ENCODE data around the gene DOCK2.
"Not testable (repeated sequence)": the region's sequence is repeated elsewhere in the genome, so short reads cannot be mapped to it uniquely, and the experiment has no call there.

Gene DOCK2

DNA sequence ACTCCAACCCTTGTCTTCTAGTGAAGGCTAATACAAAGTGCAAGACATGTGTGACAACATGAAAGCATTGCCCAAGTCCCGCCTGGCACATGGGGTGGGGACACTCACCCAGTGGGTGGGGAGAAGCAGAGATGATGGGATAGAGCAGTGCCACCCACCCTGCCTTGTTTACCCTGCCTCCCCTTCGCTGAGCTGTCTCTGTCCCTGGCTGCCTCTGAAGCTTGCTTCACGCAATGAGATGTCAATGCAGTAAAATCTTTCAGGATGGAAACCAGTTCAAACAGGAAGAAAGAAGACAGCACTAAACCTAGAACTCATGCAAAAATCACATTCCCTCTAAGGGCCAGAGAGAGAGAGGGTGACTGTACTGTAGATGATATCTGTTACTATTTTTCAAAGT, 195.2 kb downstream of the DOCK2 start:
- no peak for DNase-seq

- no peak for DNase-seq
These were observed 195.8 kb downstream of the DOCK2 start for GRCh38 chr5:169832845-169833244.

DNA sequence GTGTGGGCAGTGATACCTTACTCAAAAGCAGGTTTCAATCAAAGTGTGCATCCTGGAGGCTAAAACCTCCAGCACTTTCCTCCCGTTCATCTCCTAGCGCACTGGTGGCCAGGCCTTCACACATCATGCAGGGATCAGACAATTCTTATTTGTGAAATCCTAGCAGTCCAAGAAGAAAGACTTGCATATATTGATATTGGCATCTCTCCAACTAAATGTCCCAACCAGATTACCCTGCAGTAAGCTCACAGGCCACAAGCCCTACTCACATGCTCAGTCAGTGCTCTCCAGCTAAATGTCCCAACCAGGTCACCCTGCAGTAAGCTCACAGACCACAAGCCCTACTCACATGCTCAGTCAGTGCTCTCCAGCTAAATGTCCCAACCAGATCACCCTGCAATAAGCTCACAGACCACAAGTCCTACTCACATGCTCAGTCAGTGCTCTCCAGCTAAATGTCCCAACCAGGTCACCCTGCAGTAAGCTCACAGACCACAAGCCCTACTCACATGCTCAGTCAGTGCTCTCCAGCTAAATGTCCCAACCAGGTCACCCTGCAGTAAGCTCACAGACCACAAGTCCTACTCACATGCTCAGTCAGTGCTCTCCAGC, 196.7 kb downstream of the DOCK2 start:
- DNase-seq: not testable (repeated sequence)

- DNase-seq: not testable (repeated sequence)
These were observed 197.5 kb downstream of the DOCK2 start for GRCh38 chr5:169834540-169834939.

DNA sequence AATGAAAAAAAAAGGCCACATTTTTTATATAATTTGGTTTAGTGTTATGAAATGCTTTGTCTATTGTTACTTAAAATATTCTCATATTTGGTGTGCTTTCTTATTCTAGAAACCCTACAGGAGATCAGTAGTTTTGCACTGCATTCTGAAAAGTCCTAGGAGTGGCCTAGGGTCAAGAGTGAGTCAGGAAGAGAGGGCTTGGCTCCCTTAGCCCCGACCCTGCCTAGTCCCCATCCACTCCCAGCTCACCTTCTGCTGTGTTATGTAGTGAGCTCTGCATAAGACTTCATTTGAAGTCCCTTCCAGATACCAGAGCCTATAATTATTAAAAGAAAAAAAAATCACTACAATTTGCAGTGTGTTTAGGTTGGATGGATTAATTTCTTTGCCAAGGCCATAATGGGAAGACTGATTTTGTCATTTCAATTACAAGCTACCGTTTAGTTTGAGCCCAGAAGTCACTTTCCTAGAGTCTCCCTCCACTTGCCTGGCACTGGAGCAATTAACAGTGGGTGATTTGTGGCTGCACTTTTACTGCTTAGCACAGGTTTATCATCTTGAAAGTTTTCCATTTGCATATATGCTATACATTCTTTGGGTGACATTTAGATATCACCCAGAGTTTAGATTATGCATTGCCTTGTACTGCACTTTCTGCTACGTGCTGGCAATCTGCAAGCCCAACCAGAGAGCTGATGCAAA, 199.9 kb downstream of the DOCK2 start:
- no peak for DNase-seq

GRCh38 chr5:169837686-169838085, 200.6 kb downstream of the DOCK2 start:
- DNase-seq: no peak

DNA sequence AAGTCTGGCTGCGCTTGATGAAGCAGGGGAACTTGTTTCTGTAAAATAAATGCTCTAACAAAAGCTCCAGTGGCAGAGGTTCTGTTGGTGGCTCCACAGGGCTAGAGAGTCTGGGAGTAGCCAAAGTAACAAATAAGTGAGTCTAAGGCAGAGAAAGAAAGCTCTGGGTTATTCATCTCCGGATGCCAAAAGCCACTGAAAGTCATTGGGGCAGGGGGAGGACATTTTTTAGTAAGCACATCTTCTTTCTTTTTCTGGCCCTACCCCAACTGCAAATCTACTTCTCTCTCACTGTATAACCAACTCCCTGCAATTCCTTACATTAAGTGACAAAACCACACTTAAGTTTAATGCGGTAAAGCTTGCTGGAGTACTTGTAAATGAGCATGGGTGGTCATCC, 201.6 kb downstream of the DOCK2 start:
- no peak for DNase-seq

GRCh38 chr5:169840405-169840804, 203.3 kb downstream of the DOCK2 start:
- no peak for DNase-seq

GRCh38 chr5:169842699-169843098, 205.6 kb downstream of the DOCK2 start:
- no peak for DNase-seq

DNA sequence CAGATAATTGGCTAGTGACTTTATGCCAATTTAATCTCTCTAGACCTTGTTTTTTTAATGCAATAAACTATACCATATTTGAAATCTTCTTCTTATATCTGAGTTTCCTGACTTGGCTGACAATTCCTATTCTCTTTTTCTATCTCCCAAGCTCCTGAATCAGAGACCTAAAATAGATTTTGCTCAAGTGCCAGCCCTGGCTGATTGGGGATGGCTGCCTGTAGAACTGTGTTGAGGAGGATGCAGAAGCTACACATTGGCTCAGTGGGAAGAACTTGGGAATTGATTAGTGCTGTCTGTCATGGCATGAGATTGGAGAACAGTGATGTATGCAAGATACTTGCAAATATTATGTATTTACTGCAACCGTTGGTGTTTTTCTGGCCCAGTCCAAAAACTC, 210.4 kb downstream of the DOCK2 start:
- no peak for DNase-seq

DNA sequence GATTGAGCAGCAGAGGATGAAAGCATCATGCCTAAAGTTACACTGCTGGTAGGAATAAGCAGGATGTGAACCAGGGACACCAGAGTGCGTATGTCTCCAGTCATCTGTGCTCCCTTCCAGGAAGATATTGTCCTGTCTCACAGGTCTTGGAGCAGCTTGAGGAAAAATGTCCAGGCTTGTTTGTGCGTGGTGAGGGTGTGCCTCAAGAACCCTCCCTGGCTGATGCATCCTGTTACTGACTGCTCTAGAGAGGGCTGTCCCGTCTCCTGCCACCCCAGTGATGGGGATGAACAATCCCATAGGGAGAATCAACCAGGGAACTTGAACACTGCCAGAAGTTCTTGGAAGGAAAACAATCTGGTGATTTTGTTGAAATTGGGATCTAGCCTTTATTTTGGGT, 211.2 kb downstream of the DOCK2 start:
- no peak for DNase-seq

DNA sequence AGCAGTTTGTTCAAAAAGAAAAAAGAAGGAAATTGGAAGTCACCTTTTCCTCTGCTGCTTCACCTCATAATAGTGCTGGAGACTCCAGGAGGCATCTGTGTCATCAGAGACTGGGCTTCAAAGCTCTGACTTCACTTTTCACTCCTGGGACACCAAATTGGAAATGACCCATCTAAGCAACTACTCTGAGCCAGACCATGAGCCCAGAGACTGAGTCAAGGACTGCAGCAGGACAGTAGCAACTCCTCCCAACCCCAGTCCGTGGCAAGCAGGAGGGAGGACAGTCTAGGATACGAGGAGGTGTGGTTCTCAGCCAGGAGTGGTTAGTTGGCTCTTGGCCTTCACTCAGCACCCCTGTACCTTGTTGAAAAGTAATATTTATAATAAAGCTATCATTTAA, 211.7 kb downstream of the DOCK2 start:
- no peak for DNase-seq

DNA sequence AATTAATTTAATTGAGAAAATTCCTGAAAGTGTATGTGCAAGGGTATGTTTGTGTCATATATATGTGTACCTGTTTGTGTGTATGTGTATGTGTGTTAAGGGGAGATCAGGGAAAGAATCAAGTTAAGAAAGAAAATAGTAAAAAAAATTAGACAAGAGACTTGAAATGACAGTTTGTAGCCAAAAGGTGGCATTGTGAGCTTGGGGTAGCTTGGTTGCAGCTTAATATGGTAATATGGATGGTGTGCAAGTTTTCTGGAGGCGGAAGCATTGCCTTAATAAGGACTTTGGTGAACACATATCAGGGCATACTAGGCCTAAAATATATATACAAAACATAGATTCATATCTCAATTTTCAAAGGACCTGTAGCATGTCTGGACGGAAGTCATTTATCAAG, 213.3 kb downstream of the DOCK2 start:
- no peak for DNase-seq

- DNase-seq: no peak
These were observed 214.3 kb downstream of the DOCK2 start for GRCh38 chr5:169851321-169851850.

GRCh38 chr5:169856571-169856970, 219.5 kb downstream of the DOCK2 start:
- no peak for DNase-seq

- no peak for DNase-seq
These were observed 223.5 kb downstream of the DOCK2 start for GRCh38 chr5:169860585-169860984.

GRCh38 chr5:169861433-169861832, 224.4 kb downstream of the DOCK2 start:
- no peak for DNase-seq

- no peak for DNase-seq
These were observed 224.9 kb downstream of the DOCK2 start for GRCh38 chr5:169861934-169862333.

- no peak for DNase-seq
These were observed 225.3 kb downstream of the DOCK2 start for GRCh38 chr5:169862391-169862811.

GRCh38 chr5:169864483-169864882, 227.4 kb downstream of the DOCK2 start:
- no peak for DNase-seq

DNA sequence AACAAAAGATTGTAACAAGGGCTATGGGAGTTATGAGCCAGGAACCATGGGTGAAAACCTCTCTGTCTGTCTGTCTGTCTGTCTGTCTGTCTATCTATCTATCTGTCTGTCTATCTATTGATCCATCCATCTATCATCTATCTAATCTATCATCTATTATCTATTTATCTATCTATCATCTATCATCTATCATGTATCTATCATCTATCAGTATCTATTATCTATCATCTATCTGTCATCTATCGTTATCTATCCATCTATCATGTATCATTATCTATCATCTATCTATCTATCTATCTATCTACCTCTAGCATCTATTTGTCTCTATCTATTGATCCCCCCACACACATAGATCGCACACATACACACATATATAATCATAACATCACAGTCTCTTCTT, 230.3 kb downstream of the DOCK2 start:
- DNase-seq: no peak

DNA sequence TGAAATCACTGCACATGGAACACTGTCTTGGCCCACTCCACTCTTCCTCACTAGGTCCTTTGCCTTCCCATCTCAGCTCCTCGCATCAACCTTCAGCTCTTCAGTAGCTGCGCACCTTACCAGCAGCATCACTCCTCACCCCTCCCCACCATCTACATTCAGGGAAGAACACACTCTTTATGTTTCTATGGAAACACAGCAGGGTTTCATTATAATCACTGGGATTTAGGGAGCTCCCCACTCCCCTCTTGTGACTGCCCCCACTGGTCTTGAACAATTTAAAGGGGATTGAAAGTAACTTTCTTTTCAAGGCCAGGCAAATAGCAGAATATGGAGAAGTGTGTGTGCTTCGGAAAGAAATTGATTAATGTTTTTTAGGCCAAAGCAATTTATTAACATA, 232.0 kb downstream of the DOCK2 start:
- DNase-seq: no peak

DNA sequence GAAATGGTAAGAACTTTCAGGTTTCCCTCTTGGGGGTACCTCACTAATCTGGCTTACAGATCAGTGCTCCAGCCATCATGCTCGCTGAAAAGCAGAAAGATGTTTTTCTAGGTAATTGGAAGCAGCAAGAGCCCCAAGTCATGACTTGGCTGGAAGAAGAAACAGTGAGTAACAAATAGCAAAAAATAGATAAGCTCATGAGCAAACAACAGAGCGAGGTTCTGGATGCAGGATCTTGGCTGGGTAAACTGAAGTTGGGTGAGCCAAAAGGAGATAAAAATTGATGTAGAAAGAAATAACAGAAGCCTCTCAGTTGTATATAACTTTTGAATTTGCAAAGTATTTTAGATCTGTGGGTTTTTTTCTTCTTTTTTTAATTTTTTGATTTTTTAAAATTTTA, 233.1 kb downstream of the DOCK2 start:
- no peak for DNase-seq

- DNase-seq: no peak
These were observed 234.9 kb downstream of the DOCK2 start for GRCh38 chr5:169871826-169872490.
